Neural cell (in vitro differentiated cells): ENCODE measurements around the gene CDCA3. TPM values are rescaled to one million over a fixed set of nuclear protein-coding genes. Genes with fewer than 3 reads are reported as not detected.
"Not testable (repeated sequence)": the region's sequence is repeated elsewhere in the genome, so short reads cannot be mapped to it uniquely, and the experiment has no call there.

Experiments
- H2AFZ ChIP-seq: fragments of 200-600, 300-800 bp; sonication (generic), shearing (Covaris generic); 2 replicates; pipeline ENCODE4 v1.6.0; 2014; ENCODE audit warnings: low read depth, mild to moderate bottlenecking, antibody characterized with exemption, low read length, moderate library complexity
- H3F3A ChIP-seq: fragments of 200-600 bp; shearing (Covaris generic); 2 replicates; pipeline ENCODE4 v1.6.1; 2016; ENCODE audit warnings: mild to moderate bottlenecking, moderate library complexity, mixed read lengths, antibody characterized with exemption, low read length; ENCODE audit not compliant: insufficient read depth, poor library complexity, severe bottlenecking
- H3K27ac ChIP-seq: fragments of 200-600, 300-800 bp; sonication (generic), shearing (Covaris generic); 2 replicates; pipeline ENCODE4 v1.5.1; 2014; ENCODE audit warnings: mild to moderate bottlenecking, low read length, moderate library complexity
- H3K27me3 ChIP-seq: fragments of 300-800, 200-600 bp; sonication (generic), shearing (Covaris generic); 2 replicates; pipeline ENCODE4 v1.6.0; 2014; ENCODE audit warnings: mild to moderate bottlenecking, low read depth, low read length, moderate library complexity; ENCODE audit not compliant: insufficient read depth
- H3K36me3 ChIP-seq: fragments of 300-800, 200-600 bp; sonication (generic), shearing (Covaris generic); 2 replicates; pipeline ENCODE4 v1.5.1; 2014; ENCODE audit warnings: mild to moderate bottlenecking, antibody characterized with exemption, low read length, moderate library complexity; ENCODE audit not compliant: insufficient read depth
- H3K4me2 ChIP-seq: fragments of 300-800, 200-600 bp; sonication (generic), shearing (Covaris generic); 2 replicates; pipeline ENCODE4 v1.6.0; 2014; ENCODE audit warnings: mild to moderate bottlenecking, low read length
- H3K4me3 ChIP-seq: fragments of 300-800, 200-600 bp; sonication (generic), shearing (Covaris generic); 2 replicates; pipeline ENCODE4 v1.5.1; 2014; ENCODE audit warnings: mild to moderate bottlenecking, low read length, moderate library complexity
- H3K79me2 ChIP-seq: fragments of 200-600 bp; shearing (Covaris generic); replicated peaks from 2 replicates; pipeline ENCODE4 v1.6.0; 2014; ENCODE audit warnings: mild to moderate bottlenecking, low read length, moderate library complexity; ENCODE audit not compliant: insufficient read depth
- H3K9ac ChIP-seq: fragments of 300-800, 200-600 bp; sonication (generic), shearing (Covaris generic); 2 replicates; pipeline ENCODE4 v1.6.1; 2016; ENCODE audit warnings: mild to moderate bottlenecking, low read length, mixed read lengths
- H3K9me2 ChIP-seq: fragments of 200-600 bp; shearing (Covaris generic); 2 replicates; pipeline ENCODE4 v1.6.1; 2016; ENCODE audit warnings: mild to moderate bottlenecking, low read length, mixed read lengths; ENCODE audit not compliant: insufficient read depth
- H3K9me3 ChIP-seq: fragments of 200-600, 300-800 bp; sonication (generic), shearing (Covaris generic); 2 replicates; pipeline ENCODE4 v1.6.1; 2016; ENCODE audit warnings: mild to moderate bottlenecking, mixed run types, low read length, moderate library complexity, mixed read lengths
- H4K20me1 ChIP-seq: fragments of 200-600 bp; shearing (Covaris generic); 2 replicates; pipeline ENCODE4 v1.6.1; 2016; ENCODE audit warnings: mild to moderate bottlenecking, mixed run types; ENCODE audit not compliant: insufficient read depth
- CTCF ChIP-seq: fragments of 450-650 bp; IDR thresholded peaks from 2 replicates; pipeline ENCODE4 v1.5.1; 2014; ENCODE audit warnings: antibody characterized with exemption, mild to moderate bottlenecking, moderate library complexity; ENCODE audit not compliant: poor library complexity, severe bottlenecking
- EP300 ChIP-seq: fragments of 450-650 bp; conservative IDR thresholded peaks from 2 replicates; pipeline ENCODE4 v1.6.1; 2014; ENCODE audit warnings: antibody characterized with exemption, mild to moderate bottlenecking, moderate library complexity; ENCODE audit not compliant: poor library complexity, severe bottlenecking
- EZH2 ChIP-seq: fragments of 200-600, 300-800 bp; shearing (Covaris generic), sonication (generic); IDR thresholded peaks from 2 replicates; pipeline ENCODE4 v1.6.1; 2014; ENCODE audit warnings: antibody characterized with exemption, low read length, borderline replicate concordance, mild to moderate bottlenecking; ENCODE audit not compliant: insufficient read depth, poor library complexity, severe bottlenecking
- MXI1 ChIP-seq: fragments of 450-650 bp; conservative IDR thresholded peaks from 2 replicates; pipeline ENCODE4 v1.6.1; 2014; ENCODE audit warnings: antibody characterized with exemption, mild to moderate bottlenecking; ENCODE audit not compliant: poor library complexity, severe bottlenecking
- POLR2AphosphoS5 ChIP-seq: IDR thresholded peaks from 2 replicates; pipeline ENCODE4 v1.6.1; 2012
- RAD21 ChIP-seq: fragments of 450-650 bp; conservative IDR thresholded peaks from 2 replicates; pipeline ENCODE4 v1.6.1; 2014; ENCODE audit warnings: antibody characterized with exemption, mild to moderate bottlenecking, moderate library complexity
- REST ChIP-seq: IDR thresholded peaks from 2 replicates; pipeline ENCODE4 v1.6.1; 2012; ENCODE audit warnings: borderline replicate concordance
- SMC3 ChIP-seq: fragments of 450-650 bp; conservative IDR thresholded peaks from 2 replicates; pipeline ENCODE4 v1.6.1; 2014; ENCODE audit warnings: antibody characterized with exemption, mild to moderate bottlenecking, moderate library complexity; ENCODE audit not compliant: poor library complexity
- TAF1 ChIP-seq: IDR thresholded peaks from 2 replicates; pipeline ENCODE4 v1.6.1; 2012; ENCODE audit warnings: low read depth
- polyA plus RNA-seq: library from polyadenylated mRNA; depleted of rRNA; stranded (reverse); fragments of >200 nt; gene quantifications from 2 replicates; pipeline ENCODE4 v1.2.3, GENCODE V29; 2014

The CDCA3 gene
- polyA plus RNA-seq, 1 donor from 2014 or later, result 7.3 TPM

GRCh38 chr12:6888794-6889193 lies 37.7 kb upstream of the CDCA3 start:
- not testable (repeated sequence) for H3K27me3 ChIP-seq, H3K9me2 ChIP-seq, H4K20me1 ChIP-seq, H3K36me3 ChIP-seq, H3K4me2 ChIP-seq, H2AFZ ChIP-seq, H3K79me2 ChIP-seq, H3K27ac ChIP-seq, H3K4me3 ChIP-seq, H3K9me3 ChIP-seq, H3K9ac ChIP-seq, H3F3A ChIP-seq

- Histone ChIP-seq H3K9me2 (no peaks in the 10 kb centered on the region), H4K20me1 (no peaks in the 10 kb centered on the region), H3F3A (no peaks in the 10 kb centered on the region), H3K4me3 (no peak overlapping the region), H3K27me3 (no peaks in the 10 kb centered on the region), H3K36me3 (no peaks in the 10 kb centered on the region), H3K27ac (no peak overlapping the region), H3K9ac (no peak overlapping the region), H3K79me2 (no peaks in the 10 kb centered on the region), H3K9me3 (no peaks in the 10 kb centered on the region), H3K4me2 (no peak overlapping the region), H2AFZ (no peak overlapping the region)
- no peak for TF ChIP-seq POLR2AphosphoS5
- TF ChIP-seq EP300, result no peak
- no peak for TF ChIP-seq CTCF
- no peak for TF ChIP-seq RAD21
Observed at GRCh38 chr12:6888360-6888759, 37.3 kb upstream of the CDCA3 start.

- Histone ChIP-seq H3F3A (no peaks in the 10 kb centered on the region), H3K27me3 (no peaks in the 10 kb centered on the region)
Observed at GRCh38 chr12:6887460-6887859, 36.4 kb upstream of the CDCA3 start.

More at GRCh38 chr12:6887460-6887859, 36.4 kb upstream of the CDCA3 start:
- H3K4me2 ChIP-seq, result no peak overlapping the region
- no peaks in the 10 kb centered on the region for H3K79me2 ChIP-seq
- no peak overlapping the region for H3K9ac ChIP-seq
- H3K9me3 ChIP-seq, result no peaks in the 10 kb centered on the region
- no peaks in the 10 kb centered on the region for H4K20me1 ChIP-seq
- H3K36me3 ChIP-seq, result no peaks in the 10 kb centered on the region
- H2AFZ ChIP-seq, result no peak overlapping the region
- TF ChIP-seq CTCF (no peak), MXI1 (no peak), REST (no peak), POLR2AphosphoS5 (no peak), EZH2 (no peak), EP300 (no peak), RAD21 (no peak), TAF1 (no peak), SMC3 (no peak)
- H3K27ac ChIP-seq, result no peak overlapping the region
- no peak overlapping the region for H3K4me3 ChIP-seq
- no peaks in the 10 kb centered on the region for H3K9me2 ChIP-seq
